Stimulated activated naive CD8-positive, alpha-beta T cell treated with anti-CD3 and anti-CD28 coated beads, Interleukin-15, Interleukin-2, amounts not matched to agents 100 U/mL and 50 U/mL, for 24 hours (primary cell): ENCODE data around the gene PTPRT.

Source experiments
- ATAC-seq: fragments of 150-1000 bp; cut with Tn5 transposase; one replicate; pipeline ENCODE4 v1.10.0; 2021
- DNase-seq: peaks from one replicate; pipeline ENCODE4 v3.0.0; 2021

Gene PTPRT

DNA sequence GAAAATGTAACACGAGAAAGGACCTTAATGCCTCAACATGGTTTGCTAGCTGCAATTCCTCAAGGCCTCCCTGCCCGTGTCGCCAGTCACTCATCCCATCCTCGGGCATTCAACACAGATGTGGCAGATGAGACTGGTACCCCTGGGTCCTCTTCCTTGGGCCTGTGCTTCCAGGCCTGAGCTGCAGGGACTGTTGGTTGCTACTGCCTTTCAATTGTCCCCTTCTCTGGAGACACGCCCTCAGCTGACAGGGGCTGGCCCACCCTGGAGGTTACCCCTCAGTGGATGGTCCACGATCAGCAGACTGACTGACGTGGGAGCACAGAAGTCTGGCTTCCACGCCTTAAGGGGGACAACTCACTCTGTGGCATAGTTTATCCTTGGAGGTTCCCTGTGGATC lies 1076.5 kb downstream of the PTPRT start:
- no peak for DNase-seq
- ATAC-seq: no peak

DNA sequence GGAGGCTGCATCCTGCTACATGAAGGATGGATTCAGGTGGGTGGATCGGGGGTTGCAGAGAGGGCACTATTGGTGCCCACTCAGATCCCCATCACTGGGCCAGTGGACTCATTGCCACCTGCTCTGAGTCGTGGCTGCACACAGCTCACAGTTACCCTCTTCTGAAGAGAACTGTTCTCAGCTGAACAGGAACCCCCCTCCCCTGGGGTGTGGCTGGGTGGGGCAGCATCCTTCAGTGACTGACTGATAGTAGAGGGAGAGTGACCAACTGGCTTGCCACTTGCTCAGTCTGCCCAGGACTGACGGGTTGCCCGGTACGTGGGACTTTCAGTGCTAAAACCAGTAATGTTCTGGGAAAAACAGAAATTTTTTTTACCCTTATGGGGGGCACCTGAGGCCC lies 1077.5 kb downstream of the PTPRT start:
- ATAC-seq: no peak
- DNase-seq: no peak

DNA sequence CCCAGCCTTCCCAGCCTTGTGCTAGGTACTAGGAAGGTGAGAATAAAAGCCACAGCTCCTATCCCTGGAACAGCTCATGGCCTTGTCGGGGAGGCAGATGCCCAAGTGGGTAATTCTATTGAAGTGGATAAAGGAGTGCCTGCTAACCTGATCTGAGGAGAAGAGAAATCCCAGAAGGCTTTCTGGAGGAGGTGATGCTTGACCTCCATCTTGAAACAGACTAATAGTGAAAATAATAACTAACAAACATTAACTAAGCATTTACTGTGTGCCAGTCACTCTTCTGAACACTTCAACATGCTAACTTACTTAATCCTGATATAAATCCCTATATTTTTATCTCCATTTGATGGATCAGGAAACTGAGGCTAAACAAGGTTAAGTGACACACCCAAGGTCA lies 1078.4 kb downstream of the PTPRT start:
- ATAC-seq: no peak
- DNase-seq: no peak

DNA sequence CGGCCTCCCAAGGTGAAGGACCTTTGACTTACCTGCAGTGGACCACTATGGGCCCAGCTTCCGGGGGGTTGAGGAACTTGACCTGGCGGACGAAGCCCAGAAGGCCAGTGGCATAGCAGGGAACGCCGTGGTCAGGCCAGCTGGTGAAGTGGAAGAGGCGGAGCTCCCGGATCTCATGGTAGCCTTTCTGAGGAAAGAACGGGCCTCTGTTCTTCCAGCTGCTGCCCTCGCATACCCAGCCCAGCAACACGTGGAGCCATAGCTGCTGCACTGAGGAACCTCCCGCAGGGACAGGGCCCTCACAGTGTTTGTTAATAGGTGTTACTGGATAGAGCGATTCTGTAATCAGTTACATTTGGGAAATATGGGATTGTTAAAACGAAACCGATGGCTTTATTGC lies 1079.4 kb downstream of the PTPRT start:
- ATAC-seq: no peak
- no peak for DNase-seq

DNA sequence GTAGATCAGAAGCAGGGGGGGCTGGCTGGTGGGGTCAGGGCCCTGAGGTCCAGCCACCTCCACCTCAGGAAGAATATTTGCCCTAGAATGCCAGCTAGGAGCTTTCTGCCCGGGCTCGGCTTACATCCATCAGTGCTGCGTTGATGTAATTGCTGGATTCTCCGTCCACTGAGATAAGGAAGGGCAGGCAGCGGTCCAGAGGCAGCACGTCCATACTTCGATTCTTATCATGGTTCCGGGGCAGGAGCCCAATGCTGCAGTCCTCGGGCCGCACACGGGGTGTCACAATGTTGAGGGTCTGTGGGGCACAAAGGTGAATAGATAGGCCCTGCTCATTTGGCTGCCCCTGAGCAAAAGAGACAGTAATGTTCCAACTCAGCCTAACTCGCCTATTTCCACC lies 1087.7 kb downstream of the PTPRT start:
- ATAC-seq: no peak
- DNase-seq: no peak

GRCh38 chr20:42100137-42100704 lies 1089.5 kb downstream of the PTPRT start:
- ATAC-seq: no peak

GRCh38 chr20:42099101-42099500 lies 1090.6 kb downstream of the PTPRT start:
- DNase-seq: no peak
- ATAC-seq: no peak

More at GRCh38 chr20:42100137-42100704, 1089.5 kb downstream of the PTPRT start:
- DNase-seq: no peak

- no peak for ATAC-seq
- DNase-seq: no peak
These were observed 1091.3 kb downstream of the PTPRT start for GRCh38 chr20:42098418-42098817.

- ATAC-seq (no peak), DNase-seq (no peak)
These were observed 1092.0 kb downstream of the PTPRT start for GRCh38 chr20:42097741-42098140.

GRCh38 chr20:42095221-42095620 lies 1094.5 kb downstream of the PTPRT start:
- ATAC-seq (no peak), DNase-seq (no peak)

DNA sequence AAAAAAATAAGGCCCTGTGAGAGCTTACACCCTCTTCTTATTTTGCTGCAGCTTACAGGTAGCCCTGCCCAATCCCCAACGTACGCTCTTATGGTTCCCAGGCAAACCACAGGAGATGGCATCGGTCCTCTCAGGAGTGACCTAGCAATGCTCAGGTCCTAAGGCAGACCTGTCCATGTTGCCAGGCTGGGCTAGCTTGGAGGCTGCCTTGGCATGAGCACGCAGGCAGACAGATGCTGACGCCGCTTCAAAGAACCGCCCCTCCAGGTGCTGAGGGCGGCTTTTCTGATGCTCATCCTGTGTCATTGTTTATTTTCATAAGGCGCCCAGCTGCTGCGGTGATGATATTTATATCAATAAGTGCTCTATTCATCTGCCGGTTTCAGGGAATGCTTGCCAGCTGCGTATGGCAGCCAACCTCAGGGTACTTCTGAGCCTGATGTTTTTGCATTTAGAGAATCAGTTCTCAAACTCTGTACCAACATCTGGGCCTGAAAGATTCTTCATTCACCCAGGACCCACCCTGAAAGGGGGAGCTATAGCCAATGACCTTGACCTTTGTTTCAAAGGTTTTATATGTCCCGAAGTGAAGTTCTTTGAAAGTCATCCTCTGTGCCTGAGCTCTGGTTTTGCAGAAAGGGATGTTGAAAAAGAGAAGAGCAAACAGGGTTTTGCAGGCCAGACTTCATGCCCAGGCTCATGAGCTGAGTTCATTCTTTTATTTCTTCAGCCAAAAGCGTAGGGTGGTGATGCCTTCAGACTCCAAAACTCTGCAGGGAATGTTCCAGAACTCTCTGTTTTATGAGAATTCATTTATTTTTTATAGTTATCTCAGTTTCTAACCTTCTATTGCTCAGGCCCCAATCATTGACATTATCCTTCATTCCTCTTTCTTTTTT lies 1095.9 kb downstream of the PTPRT start:
- DNase-seq (no peak), ATAC-seq (no peak)

- DNase-seq: no peak
- no peak for ATAC-seq
These were observed 1096.7 kb downstream of the PTPRT start for GRCh38 chr20:42093041-42093440.

- no peak for DNase-seq
- ATAC-seq: no peak
These were observed 1104.3 kb downstream of the PTPRT start for GRCh38 chr20:42085366-42085765.

DNA sequence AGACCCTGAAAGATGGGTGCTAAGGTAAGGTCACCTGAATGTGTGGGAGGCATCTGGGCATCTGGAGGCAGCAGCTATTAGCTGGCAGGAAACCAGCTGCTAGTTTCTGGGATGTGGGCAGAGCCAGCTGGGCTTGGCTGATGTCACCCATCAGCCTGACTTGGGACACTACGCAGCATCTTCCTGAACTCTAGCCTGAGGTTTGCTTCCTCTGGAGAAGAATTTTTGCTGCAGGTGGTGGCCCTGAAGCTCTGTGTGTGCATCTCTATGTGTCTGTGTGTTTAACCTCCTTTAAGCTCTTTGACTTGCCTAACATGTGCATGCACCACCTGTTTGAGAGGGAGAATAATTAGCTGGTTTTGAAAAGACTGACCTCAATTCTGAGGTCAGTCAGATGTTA lies 1106.4 kb downstream of the PTPRT start:
- ATAC-seq: no peak
- no peak for DNase-seq

- no peak for ATAC-seq
- no peak for DNase-seq
These were observed 1107.1 kb downstream of the PTPRT start for GRCh38 chr20:42082611-42083010.

DNA sequence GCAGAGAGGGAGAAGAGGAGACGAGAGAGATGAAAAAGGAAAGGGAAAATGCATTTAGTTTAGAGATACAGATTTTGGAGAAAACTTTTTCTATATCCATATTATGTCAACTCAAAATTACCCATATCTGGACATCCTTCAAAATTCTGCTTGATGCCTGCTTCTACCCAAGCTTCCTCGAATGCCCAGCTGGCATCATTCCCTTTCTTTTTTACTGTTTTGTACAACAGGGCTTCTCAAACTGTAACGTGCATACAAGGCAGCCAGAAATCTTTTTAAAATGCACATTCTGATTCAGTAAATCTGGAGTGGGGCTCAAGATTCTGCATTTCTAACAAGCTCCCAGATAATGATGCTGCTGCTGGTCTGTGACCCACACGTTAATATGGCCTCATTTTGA lies 1108.8 kb downstream of the PTPRT start:
- DNase-seq (no peak), ATAC-seq (no peak)

DNA sequence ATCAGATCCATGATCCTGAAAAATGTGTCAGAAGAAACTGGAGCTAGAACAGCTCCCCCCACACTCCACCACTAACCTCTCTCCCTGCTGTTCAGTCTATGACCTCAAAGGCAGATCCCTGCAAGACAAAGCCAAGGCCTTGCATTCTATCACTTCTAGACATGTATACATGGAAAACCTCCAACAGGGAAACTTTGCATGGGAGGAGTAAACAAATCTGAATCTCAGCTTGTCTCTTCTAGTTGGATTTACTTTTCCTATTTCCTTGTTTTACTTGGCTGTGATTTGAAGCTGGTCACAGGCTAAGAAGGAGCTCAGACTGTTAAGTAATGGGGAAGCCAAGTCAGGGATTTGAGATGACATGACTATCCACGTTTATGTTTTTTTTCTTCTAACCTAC lies 1114.8 kb downstream of the PTPRT start:
- no peak for ATAC-seq

DNA sequence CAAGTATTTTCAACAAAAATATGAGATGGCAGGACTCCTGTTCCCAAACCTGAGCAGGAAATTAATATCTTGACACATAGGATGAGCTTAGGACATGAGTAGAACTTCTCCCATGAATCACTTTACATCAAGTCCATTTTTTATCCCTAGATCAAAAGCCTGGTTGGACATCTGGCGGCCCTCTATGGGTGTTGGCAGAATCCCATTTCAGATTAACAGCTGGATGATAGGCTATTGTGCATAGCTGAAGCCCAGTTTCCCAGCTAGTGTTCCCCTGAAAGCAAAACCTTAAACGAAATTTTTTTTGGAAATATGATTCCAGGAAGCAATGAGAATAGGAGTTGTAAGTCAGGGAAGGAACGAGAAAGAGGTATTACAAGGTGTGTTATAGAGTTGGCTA lies 1122.1 kb downstream of the PTPRT start:
- ATAC-seq (no peak), DNase-seq (no peak)

More for the DNA sequence above, 1114.8 kb downstream of the PTPRT start:
- DNase-seq: no peak

DNA sequence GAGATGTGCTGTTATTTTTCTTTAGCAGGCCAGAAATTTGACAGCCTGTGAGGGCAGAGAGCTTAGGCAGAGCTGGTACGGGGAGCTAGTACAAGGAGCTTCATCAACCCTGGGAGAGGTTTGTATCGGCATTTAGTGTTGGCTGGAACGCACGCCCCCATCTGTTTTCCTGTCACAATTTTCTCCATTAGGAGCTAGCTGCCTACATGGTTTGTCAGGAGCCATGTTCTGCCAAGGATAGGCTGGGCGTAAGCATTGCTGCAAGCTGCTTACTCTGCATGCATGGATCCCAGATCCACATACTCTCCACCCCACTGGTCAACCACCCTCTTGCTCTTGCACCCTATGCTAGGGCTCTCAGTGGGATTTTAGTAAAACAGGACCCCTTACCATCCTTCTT lies 1122.5 kb downstream of the PTPRT start:
- DNase-seq: no peak
- ATAC-seq: no peak

GRCh38 chr20:42063141-42063540 lies 1126.6 kb downstream of the PTPRT start:
- ATAC-seq: no peak
- DNase-seq: no peak

- DNase-seq: no peak
- no peak for ATAC-seq
These were observed 1136.4 kb downstream of the PTPRT start for GRCh38 chr20:42053350-42053749.

- DNase-seq: no peak
- ATAC-seq: no peak
These were observed 1137.8 kb downstream of the PTPRT start for GRCh38 chr20:42051921-42052320.

DNA sequence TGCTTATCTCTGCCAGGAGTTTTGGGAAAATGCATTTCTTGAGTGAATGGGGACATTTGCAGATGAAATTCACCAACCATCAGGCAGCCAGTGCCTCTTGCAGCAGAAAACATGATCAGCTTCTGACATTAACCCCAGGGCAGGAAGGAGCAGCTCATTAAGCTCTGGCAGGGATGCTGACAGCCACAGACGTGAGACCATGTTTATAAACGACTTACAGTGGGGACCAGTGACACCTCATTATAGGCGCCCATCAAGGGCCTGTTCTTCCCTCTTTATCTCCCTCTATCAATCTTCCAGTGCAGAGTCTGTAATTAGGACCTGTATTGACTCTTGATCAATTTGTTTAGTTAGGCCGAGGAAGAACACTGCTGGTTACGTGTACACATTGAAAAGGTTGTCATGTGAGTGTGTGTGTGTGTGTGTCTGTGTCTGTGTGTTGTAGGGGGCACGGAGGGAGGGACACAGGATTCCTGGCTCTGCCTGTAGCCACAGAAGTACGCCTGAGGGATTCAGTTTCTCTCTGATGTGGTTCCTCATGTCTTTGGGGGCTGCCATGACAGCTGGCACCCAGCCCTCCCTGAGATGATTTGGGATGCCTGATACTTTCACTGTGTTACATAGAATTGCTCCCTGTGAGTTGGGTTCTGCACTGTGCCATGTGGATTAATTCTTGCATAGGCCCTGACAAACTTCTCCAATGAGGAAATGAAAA lies 1143.2 kb downstream of the PTPRT start:
- ATAC-seq (no peak), DNase-seq (no peak)
